ENCODE data around the gene RNF38. TPM values are rescaled to one million over a fixed set of nuclear protein-coding genes. Genes with fewer than 3 reads are reported as not detected.

The RNF38 gene
- total RNA-seq, 1 donor from 2014 or later: 68.3 TPM

GRCh38 chr9:36436909-36437308, 36.8 kb upstream of the RNF38 start:
- DNase-seq (ENCODE audit: low spot score, unreplicated experiment): no peak
- Mint-ChIP-seq H3K4me1 (ENCODE audit: low read depth) (peaks cover 8% of the 10 kb centered on the region), H3K27me3 (no peaks in the 10 kb centered on the region), H3K9me3 (ENCODE audit: low read depth) (no peaks in the 10 kb centered on the region), H3K36me3 (ENCODE audit: insufficient read depth) (peaks cover 1% of the 10 kb centered on the region), H3K27ac (peak overlapping the region; percentile 53), H3K4me3 (ENCODE audit: low read depth) (no peak overlapping the region)
- TF ChIP-seq CTCF (IDR thresholded peaks at IDR 0.05; ENCODE audit: unreplicated experiment): no peak

GRCh38 chr9:36433386-36433785, 33.3 kb upstream of the RNF38 start:
- Mint-ChIP-seq H3K27me3 (no peaks in the 10 kb centered on the region), H3K9me3 (ENCODE audit: low read depth) (no peaks in the 10 kb centered on the region)

GRCh38 chr9:36431078-36431477, 31.0 kb upstream of the RNF38 start:
- DNase-seq (ENCODE audit: low spot score, unreplicated experiment): no peak
- Mint-ChIP-seq H3K27me3 (no peaks in the 10 kb centered on the region), H3K9me3 (ENCODE audit: low read depth) (peaks cover 5% of the 10 kb centered on the region), H3K36me3 (ENCODE audit: insufficient read depth) (peaks cover 5% of the 10 kb centered on the region), H3K4me3 (ENCODE audit: low read depth) (no peak overlapping the region), H3K4me1 (ENCODE audit: low read depth) (peaks cover 2% of the 10 kb centered on the region), H3K27ac (no peak overlapping the region)
- TF ChIP-seq CTCF (IDR thresholded peaks at IDR 0.05; ENCODE audit: unreplicated experiment): no peak

More at GRCh38 chr9:36433386-36433785, 33.3 kb upstream of the RNF38 start:
- no peak for TF ChIP-seq CTCF (IDR thresholded peaks at IDR 0.05; ENCODE audit: unreplicated experiment)
- Mint-ChIP-seq H3K27ac (peak overlapping the region; percentile 24), H3K4me1 (ENCODE audit: low read depth) (peaks cover 5% of the 10 kb centered on the region), H3K4me3 (ENCODE audit: low read depth) (no peak overlapping the region), H3K36me3 (ENCODE audit: insufficient read depth) (no peaks in the 10 kb centered on the region)
- DNase-seq (ENCODE audit: low spot score, unreplicated experiment): no peak

GRCh38 chr9:36426945-36427344, 26.9 kb upstream of the RNF38 start:
- H3K4me1 Mint-ChIP-seq (ENCODE audit: low read depth): peaks cover 5% of the 10 kb centered on the region
- H3K27ac Mint-ChIP-seq: no peak overlapping the region
- no peak for TF ChIP-seq CTCF (IDR thresholded peaks at IDR 0.05; ENCODE audit: unreplicated experiment)
- DNase-seq (ENCODE audit: low spot score, unreplicated experiment): no peak
- H3K36me3 Mint-ChIP-seq (ENCODE audit: insufficient read depth): peaks cover 9% of the 10 kb centered on the region
- H3K4me3 Mint-ChIP-seq (ENCODE audit: low read depth): no peak overlapping the region
- H3K9me3 Mint-ChIP-seq (ENCODE audit: low read depth): peaks cover 5% of the 10 kb centered on the region
- no peaks in the 10 kb centered on the region for H3K27me3 Mint-ChIP-seq

- H3K27ac Mint-ChIP-seq: no peak overlapping the region
- H3K27me3 Mint-ChIP-seq: no peaks in the 10 kb centered on the region
- no peak for TF ChIP-seq CTCF (IDR thresholded peaks at IDR 0.05; ENCODE audit: unreplicated experiment)
- peaks cover 5% of the 10 kb centered on the region for H3K9me3 Mint-ChIP-seq (ENCODE audit: low read depth)
- H3K4me1 Mint-ChIP-seq (ENCODE audit: low read depth): peaks cover 5% of the 10 kb centered on the region
- H3K36me3 Mint-ChIP-seq (ENCODE audit: insufficient read depth): peaks cover 9% of the 10 kb centered on the region
- DNase-seq (ENCODE audit: low spot score, unreplicated experiment): no peak
- no peak overlapping the region for H3K4me3 Mint-ChIP-seq (ENCODE audit: low read depth)
Measured at GRCh38 chr9:36426348-36426747, 26.3 kb upstream of the RNF38 start.

All from progenitor cell of endocrine pancreas (in vitro differentiated cells).